Activated naive CD8-positive, alpha-beta T cell (primary cell): ENCODE data around the gene LHPP.

Source experiments
- H3K27ac Mint-ChIP-seq: one replicate; pipeline ENCODE4 v1.8.0; 2021; ENCODE audit warnings: mixed read lengths
- H3K27me3 Mint-ChIP-seq: one replicate; pipeline ENCODE4 v1.8.0; 2021; ENCODE audit warnings: mixed read lengths
- H3K36me3 Mint-ChIP-seq: one replicate; pipeline ENCODE4 v1.8.0; 2021; ENCODE audit warnings: mixed read lengths
- H3K4me1 Mint-ChIP-seq: one replicate; pipeline ENCODE4 v1.8.0; 2021; ENCODE audit warnings: low read depth, mixed read lengths
- H3K4me3 Mint-ChIP-seq: one replicate; pipeline ENCODE4 v1.8.0; 2021; ENCODE audit warnings: mild to moderate bottlenecking, mixed read lengths
- H3K9me3 Mint-ChIP-seq: one replicate; pipeline ENCODE4 v1.8.0; 2021; ENCODE audit warnings: low read depth, mixed read lengths

LHPP gene

DNA sequence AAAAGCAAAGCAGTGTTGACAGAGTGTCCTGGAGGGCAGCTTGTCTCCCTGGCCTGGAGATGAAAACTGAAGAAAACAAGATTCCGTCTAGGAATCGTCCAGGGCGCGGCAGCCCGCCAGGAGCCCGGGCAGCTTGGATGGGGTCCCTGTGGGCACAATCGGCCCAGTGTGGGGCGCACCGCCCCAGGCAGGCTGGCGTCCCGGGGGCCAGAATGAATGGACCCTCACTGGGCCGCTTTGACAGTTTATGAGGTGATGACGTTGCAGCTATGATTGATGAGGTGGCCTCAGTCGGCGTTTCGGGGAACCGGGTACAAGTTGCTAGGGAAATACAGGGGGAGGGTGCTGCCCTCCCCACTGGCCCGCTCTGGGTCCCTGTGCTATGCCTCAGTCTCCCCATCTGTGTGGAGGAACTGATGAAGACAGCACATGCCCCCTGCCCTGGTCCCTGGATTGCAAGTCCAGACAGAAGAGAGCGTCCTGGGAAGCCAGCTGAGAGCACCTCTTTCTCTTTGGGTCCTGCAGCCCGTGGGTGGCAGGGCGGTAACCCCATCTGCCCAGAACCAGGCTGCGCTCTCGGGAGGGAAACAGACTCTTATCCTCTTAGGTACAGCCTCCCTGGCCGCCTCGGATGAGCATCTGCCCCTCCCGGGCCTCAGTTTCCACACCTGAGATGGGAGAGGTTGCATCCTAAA lies 131.3 kb downstream of the LHPP start:
- Mint-ChIP-seq H3K9me3 (no peaks in the 10 kb centered on the region), H3K27ac (no peak overlapping the region), H3K36me3 (peaks cover 8% of the 10 kb centered on the region), H3K4me3 (no peak overlapping the region), H3K4me1 (peaks cover 1% of the 10 kb centered on the region), H3K27me3 (no peaks in the 10 kb centered on the region)

DNA sequence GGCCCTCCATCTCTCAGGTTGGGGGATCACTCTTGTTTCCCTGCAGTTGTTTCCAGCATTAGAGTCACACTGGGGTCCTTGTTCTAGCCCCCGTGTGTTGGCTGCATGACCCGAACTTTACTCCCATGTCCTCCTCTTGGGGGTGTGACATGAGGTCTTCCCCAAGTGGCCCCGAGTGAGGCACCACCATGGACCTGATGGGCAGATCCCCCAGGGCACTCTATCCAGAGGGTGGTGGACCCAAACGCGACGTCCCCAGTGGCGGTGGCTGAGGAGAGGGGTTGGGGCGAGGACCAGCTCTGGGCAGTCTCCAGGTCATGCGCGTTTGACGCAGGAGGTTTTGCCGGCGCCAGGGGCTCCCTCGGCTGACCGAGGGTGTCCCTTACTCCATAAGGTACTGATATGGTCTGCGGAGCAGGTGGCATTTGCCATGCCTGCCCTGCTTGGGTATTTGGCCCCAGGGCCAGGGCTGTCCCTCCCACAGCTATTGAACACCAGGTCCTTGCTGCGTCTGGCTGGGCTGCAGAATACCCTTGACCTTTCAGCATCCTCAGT lies 131.9 kb downstream of the LHPP start:
- H3K27ac Mint-ChIP-seq: no peak overlapping the region
- no peaks in the 10 kb centered on the region for H3K27me3 Mint-ChIP-seq
- no peak overlapping the region for H3K4me3 Mint-ChIP-seq
- H3K4me1 Mint-ChIP-seq: peaks cover 1% of the 10 kb centered on the region
- H3K36me3 Mint-ChIP-seq: peaks cover 8% of the 10 kb centered on the region
- no peaks in the 10 kb centered on the region for H3K9me3 Mint-ChIP-seq

DNA sequence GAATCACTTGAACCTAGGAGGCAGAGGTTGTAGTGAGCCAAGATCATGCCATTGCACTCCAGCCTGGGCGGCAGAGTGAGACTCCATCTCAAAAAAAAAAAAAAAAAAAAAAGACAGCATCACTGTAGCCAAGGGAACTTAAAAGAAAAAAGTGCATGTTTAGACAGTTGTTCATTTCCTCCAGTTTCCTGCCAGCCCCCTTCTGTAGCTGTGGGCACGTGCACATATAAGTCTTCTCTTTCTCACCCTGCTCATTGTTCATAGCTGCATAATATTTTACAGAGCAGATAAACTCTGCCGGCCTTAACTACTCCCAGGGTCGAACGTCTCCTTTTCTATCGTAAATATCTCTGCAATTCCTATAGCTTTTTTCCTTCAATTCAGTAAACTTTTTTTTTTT lies 132.6 kb downstream of the LHPP start:
- H3K4me1 Mint-ChIP-seq: peaks cover 1% of the 10 kb centered on the region
- H3K36me3 Mint-ChIP-seq: peaks cover 8% of the 10 kb centered on the region
- H3K9me3 Mint-ChIP-seq: no peaks in the 10 kb centered on the region
- H3K27ac Mint-ChIP-seq: no peak overlapping the region
- H3K27me3 Mint-ChIP-seq: no peaks in the 10 kb centered on the region
- no peak overlapping the region for H3K4me3 Mint-ChIP-seq

- Mint-ChIP-seq H3K4me3 (no peak overlapping the region), H3K27me3 (no peaks in the 10 kb centered on the region), H3K4me1 (peaks cover 1% of the 10 kb centered on the region), H3K27ac (no peak overlapping the region), H3K9me3 (no peaks in the 10 kb centered on the region), H3K36me3 (peaks cover 7% of the 10 kb centered on the region)
These were observed 133.7 kb downstream of the LHPP start for GRCh38 chr10:124595143-124595883.

DNA sequence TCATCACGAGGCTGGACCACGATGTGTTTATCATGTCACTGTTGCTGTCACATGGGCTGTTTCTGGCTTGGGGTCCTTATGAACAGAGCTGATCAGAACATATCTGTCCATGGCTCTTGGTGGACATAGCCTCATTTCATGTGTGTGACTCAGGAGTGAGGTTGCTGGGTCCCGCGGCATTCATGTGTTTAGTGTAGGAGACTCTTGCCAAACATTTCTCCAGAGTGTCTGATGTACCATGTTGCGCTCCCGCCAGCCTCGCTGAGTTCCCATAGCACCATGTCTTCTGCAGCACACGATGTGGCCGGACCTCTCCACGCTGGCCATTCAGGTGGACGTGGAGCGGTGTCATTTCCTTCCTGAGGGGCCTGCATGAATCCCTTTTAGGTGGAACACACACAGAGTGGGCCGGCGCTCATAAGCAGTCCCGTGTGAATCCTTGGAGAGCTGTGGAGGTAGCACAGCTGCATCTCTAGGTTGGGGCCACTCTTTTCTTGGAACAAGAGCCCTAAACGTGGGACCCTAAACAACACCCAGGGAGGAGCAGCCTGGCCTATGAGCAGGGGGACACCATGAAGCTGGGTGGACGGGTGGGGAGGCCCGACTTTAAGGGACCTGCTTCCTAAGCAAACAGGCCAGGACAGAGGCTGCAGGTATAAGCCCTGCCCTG lies 134.6 kb downstream of the LHPP start:
- Mint-ChIP-seq H3K27me3 (no peaks in the 10 kb centered on the region), H3K9me3 (no peaks in the 10 kb centered on the region), H3K4me1 (peaks cover 1% of the 10 kb centered on the region), H3K27ac (no peak overlapping the region), H3K36me3 (peaks cover 4% of the 10 kb centered on the region), H3K4me3 (no peak overlapping the region)

GRCh38 chr10:124596962-124597845 lies 135.6 kb downstream of the LHPP start:
- Mint-ChIP-seq H3K9me3 (no peaks in the 10 kb centered on the region), H3K36me3 (peaks cover 2% of the 10 kb centered on the region), H3K4me3 (no peak overlapping the region), H3K4me1 (peaks cover 1% of the 10 kb centered on the region), H3K27me3 (no peaks in the 10 kb centered on the region), H3K27ac (no peak overlapping the region)

GRCh38 chr10:124597846-124598165 lies 136.2 kb downstream of the LHPP start:
- Mint-ChIP-seq H3K27ac (no peak overlapping the region), H3K4me1 (peaks cover 1% of the 10 kb centered on the region), H3K4me3 (no peak overlapping the region)

DNA sequence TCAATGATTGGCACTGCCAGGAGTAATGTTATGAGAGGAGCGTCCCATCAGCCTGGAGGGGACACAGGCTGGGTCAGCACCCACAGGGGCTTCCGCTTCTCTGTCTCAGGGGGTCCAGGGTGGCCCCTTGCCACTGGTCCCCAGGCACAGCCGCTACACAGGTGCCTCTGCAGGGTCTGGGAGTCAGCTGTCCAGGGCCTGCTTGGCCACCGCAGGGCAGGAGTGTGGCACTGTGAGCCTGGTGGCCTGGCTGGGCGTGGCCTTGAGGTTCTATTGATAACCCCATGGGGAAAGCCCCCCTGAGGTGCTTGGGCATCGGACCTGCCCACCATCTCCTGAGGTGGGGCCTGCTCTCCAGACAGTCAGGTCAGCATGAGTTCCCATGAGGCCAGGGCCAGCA lies 136.6 kb downstream of the LHPP start:
- H3K27me3 Mint-ChIP-seq: no peaks in the 10 kb centered on the region
- peaks cover 1% of the 10 kb centered on the region for H3K4me1 Mint-ChIP-seq
- H3K9me3 Mint-ChIP-seq: no peaks in the 10 kb centered on the region
- H3K36me3 Mint-ChIP-seq: peaks cover 2% of the 10 kb centered on the region
- no peak overlapping the region for H3K4me3 Mint-ChIP-seq
- no peak overlapping the region for H3K27ac Mint-ChIP-seq

More at GRCh38 chr10:124597846-124598165, 136.2 kb downstream of the LHPP start:
- no peaks in the 10 kb centered on the region for H3K9me3 Mint-ChIP-seq
- peaks cover 2% of the 10 kb centered on the region for H3K36me3 Mint-ChIP-seq
- H3K27me3 Mint-ChIP-seq: no peaks in the 10 kb centered on the region

DNA sequence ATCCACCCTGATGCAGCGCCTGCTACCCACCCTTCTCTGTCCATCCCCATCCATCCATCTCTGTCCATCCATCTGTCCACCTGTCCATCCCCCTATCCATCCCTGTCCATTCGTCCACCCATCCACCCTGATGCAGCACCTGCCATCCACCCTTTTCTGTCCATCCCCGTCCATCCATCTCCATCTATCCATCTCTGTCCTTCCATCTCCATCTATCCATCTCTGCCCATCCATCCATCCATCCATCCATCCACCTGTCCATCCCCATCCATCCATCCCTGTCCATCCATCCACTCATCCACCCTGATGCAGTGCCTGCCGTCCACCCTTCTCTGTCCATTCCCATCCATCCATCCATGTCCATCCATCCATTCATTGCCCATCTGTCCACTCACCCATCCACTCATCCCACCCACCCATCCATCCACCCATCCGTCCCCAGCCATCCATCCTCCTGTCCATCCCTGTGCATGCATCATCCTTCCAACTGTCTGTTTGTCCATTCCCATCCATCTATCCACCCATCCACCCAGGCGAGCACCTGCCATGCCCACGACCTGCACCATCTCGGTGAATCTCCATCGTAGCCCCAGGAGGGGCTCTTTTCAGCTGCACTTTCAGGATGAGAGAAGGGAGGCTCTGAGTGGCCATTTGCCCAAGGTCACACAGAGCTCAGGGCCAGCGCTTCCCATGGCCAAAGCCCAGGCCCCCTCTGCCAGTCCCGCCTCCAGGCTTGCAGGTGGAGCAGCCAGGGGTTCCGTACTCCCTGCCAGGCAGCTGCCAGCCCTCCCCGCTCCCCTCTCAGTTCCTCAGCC lies 137.4 kb downstream of the LHPP start:
- no peak overlapping the region for H3K27ac Mint-ChIP-seq
- no peaks in the 10 kb centered on the region for H3K27me3 Mint-ChIP-seq
- no peak overlapping the region for H3K4me3 Mint-ChIP-seq
- H3K36me3 Mint-ChIP-seq: peaks cover 2% of the 10 kb centered on the region
- H3K9me3 Mint-ChIP-seq: no peaks in the 10 kb centered on the region
- peaks cover 1% of the 10 kb centered on the region for H3K4me1 Mint-ChIP-seq

DNA sequence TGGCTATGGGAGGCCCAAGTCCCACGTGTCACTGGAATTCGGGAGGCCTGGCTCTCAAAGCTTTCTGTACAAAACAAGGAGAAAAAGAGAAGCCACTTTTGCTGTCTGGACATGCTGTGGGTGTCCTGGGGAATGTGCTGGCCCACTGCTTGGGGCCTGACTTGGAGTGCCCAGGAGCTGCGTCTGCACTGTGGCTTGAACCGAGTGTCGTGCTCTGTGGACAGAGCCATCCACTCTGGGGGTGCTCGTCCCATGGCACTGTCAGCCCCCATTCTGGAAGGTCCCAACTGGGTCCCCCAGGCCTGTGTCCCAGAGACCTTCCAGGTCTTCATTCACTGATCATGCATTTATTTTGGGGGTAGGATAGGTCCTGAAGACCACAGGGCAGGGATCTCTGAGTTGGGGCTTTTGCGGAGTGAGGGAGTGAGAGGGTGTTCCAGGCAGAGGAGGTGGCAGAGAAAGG lies 138.0 kb downstream of the LHPP start:
- Mint-ChIP-seq H3K36me3 (peaks cover 2% of the 10 kb centered on the region), H3K27ac (no peak overlapping the region), H3K27me3 (no peaks in the 10 kb centered on the region), H3K4me1 (peaks cover 1% of the 10 kb centered on the region), H3K4me3 (no peak overlapping the region), H3K9me3 (no peaks in the 10 kb centered on the region)

GRCh38 chr10:124600051-124600880 lies 138.6 kb downstream of the LHPP start:
- H3K4me1 Mint-ChIP-seq: no peaks in the 10 kb centered on the region
- H3K27ac Mint-ChIP-seq: no peak overlapping the region
- no peaks in the 10 kb centered on the region for H3K9me3 Mint-ChIP-seq
- H3K27me3 Mint-ChIP-seq: no peaks in the 10 kb centered on the region
- no peak overlapping the region for H3K4me3 Mint-ChIP-seq
- peaks cover 2% of the 10 kb centered on the region for H3K36me3 Mint-ChIP-seq

GRCh38 chr10:124601016-124601415 lies 139.4 kb downstream of the LHPP start:
- H3K4me1 Mint-ChIP-seq: no peaks in the 10 kb centered on the region
- H3K36me3 Mint-ChIP-seq: no peaks in the 10 kb centered on the region
- no peak overlapping the region for H3K4me3 Mint-ChIP-seq
- H3K9me3 Mint-ChIP-seq: no peaks in the 10 kb centered on the region
- no peak overlapping the region for H3K27ac Mint-ChIP-seq
- H3K27me3 Mint-ChIP-seq: no peaks in the 10 kb centered on the region

GRCh38 chr10:124601431-124602120 lies 140.0 kb downstream of the LHPP start:
- H3K36me3 Mint-ChIP-seq: no peaks in the 10 kb centered on the region
- H3K4me1 Mint-ChIP-seq: no peaks in the 10 kb centered on the region
- H3K27ac Mint-ChIP-seq: no peak overlapping the region
- no peaks in the 10 kb centered on the region for H3K27me3 Mint-ChIP-seq
- no peak overlapping the region for H3K4me3 Mint-ChIP-seq
- H3K9me3 Mint-ChIP-seq: no peaks in the 10 kb centered on the region
